NCI-H2227 (cell line): ENCODE results near the gene INPP5A.

ENCODE experiments used
- DNase-seq: peaks from one replicate; lab custom pipeline; 2025; ENCODE audit not compliant: unreplicated experiment; lab: John Stamatoyannopoulos, UW

INPP5A gene

GRCh38 chr10:132642732-132643008 is 105.1 kb downstream of the INPP5A start:
- DNase-seq: no peak

DNA sequence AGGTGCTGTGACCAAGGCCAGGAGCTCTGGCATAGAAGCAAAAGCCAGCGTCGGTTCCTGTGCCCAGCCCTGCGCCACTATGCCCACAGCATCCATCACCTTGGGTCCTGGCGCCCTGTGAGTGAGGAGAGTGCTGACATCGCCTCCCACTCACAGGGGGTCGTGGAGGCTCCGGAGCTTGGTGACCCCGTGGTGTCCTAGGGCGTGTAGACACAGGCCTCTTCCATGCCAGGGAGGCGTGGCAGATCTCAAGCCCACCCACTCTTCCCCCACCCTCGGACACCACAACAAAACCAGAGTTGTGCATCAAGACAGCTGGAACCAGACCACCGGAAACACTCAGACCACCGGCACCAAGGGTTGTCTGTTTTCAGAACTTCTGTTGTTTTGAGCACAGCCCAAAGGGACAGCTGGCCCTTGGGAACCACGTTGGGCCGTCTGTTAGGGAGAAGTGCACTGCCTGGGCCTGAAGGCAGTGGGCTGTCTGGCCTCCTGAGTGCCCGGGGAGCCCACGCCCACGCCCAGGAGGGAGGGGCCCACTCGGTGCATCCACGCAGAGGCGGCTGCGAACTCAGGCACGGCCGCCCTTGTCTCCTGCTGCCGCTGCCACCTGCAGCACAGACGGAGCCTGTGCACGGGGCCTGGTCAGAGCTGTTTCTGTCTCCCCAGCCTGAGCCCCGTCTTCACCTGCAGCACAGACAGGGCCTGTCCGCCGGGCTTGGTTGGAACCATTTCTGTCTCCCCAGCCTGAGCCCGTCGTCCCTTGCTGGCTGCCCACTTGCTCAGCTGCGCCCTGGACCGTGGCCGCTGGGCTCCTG is 106.3 kb downstream of the INPP5A start:
- DNase-seq: no peak

GRCh38 chr10:132644527-132645246 is 107.1 kb downstream of the INPP5A start:
- DNase-seq: no peak

GRCh38 chr10:132645247-132645530 is 107.6 kb downstream of the INPP5A start:
- no peak for DNase-seq

- no peak for DNase-seq
Observed at GRCh38 chr10:132645630-132646442, 108.2 kb downstream of the INPP5A start.

GRCh38 chr10:132646443-132647097 is 109.0 kb downstream of the INPP5A start:
- no peak for DNase-seq

GRCh38 chr10:132647424-132647823 is 109.8 kb downstream of the INPP5A start:
- DNase-seq: no peak

GRCh38 chr10:132648072-132648850 is 110.7 kb downstream of the INPP5A start:
- no peak for DNase-seq

DNA sequence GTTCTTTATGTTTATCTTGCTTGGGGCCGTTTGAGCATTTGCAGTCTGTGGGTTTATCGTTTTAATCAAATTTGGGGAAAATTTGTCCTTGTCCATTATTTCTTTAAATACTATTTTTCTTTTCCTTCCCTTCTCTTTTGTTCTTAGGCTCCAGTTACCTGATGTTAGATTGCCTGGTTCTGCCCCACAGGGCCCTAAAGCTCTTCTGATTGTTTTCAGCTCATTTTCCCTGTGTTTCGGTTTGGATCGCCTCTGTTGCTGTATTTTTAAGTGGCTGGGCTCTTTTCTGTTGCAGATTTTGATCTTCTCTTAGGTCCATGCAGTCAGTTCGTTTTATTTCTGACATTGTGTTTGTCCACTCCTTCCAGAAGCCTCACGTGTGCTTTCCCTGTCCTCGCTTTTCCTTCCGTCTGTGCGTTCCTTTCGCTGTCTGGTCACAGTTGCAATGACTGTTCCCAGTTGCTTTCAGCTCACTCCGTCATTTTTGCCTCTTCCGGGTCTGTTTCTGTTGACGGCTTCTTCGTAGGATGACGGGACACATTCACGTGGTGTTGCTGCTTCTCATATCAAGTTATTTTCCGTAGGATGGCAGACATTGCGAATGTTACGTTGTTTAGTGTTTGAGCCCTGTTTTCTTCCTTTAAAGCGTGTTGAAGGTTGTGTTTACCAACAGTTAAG is 111.4 kb downstream of the INPP5A start:
- DNase-seq: no peak

- DNase-seq: no peak
Observed at GRCh38 chr10:132649651-132650360, 112.2 kb downstream of the INPP5A start.

GRCh38 chr10:132650611-132651250 is 113.1 kb downstream of the INPP5A start:
- DNase-seq: no peak

DNA sequence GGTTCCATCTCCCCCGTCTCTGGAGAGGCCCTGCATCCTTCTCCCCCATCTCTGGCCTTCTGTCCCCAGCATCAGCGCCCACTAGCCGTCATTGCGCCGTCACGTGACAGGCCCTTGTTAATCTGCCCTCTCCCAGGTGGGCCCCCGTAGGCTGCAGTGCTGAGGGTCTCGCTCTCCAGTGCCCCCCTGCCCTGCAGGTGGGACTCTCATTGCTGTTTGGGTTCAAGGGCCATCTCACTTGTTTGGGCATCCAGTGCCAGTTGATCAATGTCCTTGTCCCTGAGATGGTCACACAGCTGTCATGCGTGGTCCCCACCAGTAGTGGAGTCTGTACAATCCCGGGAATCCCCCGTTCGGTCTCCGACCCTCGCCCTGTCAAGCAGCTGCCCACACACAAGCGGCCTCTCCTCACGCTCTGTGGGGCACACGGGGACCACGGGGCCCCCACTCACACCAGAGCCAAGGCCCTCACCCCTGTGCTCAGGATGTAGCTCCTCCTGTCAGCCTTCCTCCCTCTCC is 114.0 kb downstream of the INPP5A start:
- no peak for DNase-seq

DNA sequence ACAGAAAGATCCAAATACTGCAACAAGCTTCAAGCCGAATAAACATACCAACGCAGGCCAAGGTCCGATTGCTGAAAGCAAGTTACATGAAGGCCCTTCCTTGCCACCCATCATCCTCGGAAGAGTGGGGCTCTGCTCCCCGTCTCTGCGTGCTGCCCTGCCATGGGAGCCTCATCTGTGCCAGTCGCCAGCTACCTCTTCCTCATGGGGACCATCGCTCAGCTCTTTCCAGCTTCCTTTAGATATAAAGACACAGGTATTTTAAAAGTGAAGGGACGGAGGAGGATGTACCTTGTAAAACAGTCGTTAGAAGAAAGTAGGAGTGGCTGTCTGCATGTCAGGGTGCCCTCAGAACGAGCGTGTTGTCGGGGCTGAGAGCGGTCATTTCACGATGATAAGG is 114.9 kb downstream of the INPP5A start:
- no peak for DNase-seq

DNA sequence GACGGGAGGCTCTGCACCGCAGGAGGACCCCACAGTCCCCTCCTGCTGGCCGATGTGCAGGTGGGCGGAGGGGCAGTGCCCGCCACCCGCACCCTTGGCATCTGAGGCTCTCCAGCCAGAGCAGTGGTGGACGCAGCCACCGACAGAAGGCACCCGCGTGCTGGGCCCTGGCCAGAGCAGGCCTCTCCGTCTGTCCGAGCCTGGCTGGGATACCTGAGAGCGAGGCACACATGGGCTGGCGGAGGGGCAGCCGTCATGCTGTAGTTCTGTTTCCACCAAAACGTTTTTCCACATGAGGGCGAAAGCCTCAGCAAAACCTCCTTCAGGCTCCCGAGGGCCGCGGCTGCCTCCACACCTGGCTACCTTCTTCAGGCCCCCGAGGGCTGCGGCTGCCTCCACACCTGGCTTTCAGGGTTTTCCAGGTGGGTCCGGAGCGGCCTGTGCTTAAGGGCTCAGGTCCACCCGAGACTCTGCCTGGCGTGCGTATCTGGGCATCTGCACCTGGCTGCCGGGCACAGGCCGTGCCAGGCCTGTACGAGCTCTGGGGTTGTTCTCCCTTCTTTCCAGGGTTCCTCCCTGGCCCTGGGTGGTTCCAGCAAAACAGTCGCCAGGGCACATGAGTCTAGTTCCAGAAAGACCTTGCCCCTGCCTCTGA is 115.5 kb downstream of the INPP5A start:
- DNase-seq: no peak

- DNase-seq: no peak
Observed at GRCh38 chr10:132653721-132654120, 116.1 kb downstream of the INPP5A start.

- DNase-seq: no peak
Observed at GRCh38 chr10:132654121-132654571, 116.6 kb downstream of the INPP5A start.

DNA sequence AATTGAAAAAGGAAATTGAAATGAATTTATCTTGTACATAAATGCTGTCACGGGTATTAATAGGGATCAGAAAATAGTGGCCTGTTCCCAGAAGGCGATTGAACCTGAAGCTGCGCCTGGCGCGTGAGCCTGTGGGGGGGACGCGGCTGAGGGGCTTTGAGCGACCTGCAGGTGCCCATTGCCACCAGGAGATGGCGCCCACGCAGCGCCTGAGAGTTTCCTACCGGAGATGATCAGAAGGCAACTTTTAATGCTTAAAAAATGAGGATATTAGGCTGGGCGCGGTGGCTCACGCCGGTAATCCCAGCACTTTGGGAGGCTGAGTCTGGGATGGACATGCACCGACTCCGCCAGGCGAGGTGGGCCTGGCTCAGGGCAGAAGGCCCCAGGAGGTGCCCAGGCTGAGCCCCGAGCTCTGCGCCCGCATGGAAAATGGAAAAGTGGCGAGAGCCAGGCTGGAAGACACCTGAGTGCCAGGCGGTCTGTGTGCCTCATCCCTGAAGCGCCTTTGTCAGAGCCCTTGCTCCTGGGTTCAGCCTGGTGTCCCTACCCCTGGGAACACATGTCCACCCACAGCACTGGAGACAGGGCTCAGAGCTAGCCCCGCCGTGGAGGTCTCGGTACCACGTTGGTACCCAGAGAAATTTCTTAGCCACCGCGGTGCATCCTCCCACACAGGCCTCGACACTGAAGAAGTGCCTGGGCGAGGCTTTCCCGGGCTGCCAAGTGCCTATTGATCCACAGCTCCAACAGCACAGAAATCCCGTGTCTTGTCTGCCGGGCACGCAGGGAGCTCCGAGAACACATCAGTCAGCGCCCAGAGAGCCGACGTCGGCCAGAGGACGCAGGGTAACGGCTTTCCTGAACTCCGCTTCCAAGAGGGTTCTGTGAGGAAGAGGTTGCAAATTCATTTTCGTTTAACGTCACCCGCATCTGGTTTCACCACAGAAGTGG is 117.4 kb downstream of the INPP5A start:
- peak; percentile 71 for DNase-seq
